Neural crest cell (in vitro differentiated cells): ENCODE data around the gene GASK1B. TPM values are rescaled to one million over a fixed set of nuclear protein-coding genes. Genes with fewer than 3 reads are reported as not detected.

Source experiments
- DNase-seq: peaks from one replicate; pipeline ENCODE4 v3.0.0; 2021; ENCODE audit warnings: low read depth, mixed read lengths, low spot score
- H3K27ac Mint-ChIP-seq: one replicate; pipeline ENCODE4 v1.8.0; 2021; ENCODE audit warnings: mild to moderate bottlenecking, mixed read lengths; ENCODE audit not compliant: unreplicated experiment
- H3K27me3 Mint-ChIP-seq: 2 replicates; pipeline ENCODE4 v1.8.0; 2021; ENCODE audit warnings: low read depth, mild to moderate bottlenecking, mixed read lengths
- H3K36me3 Mint-ChIP-seq: 2 replicates; pipeline ENCODE4 v1.8.0; 2021; ENCODE audit warnings: low read depth, mild to moderate bottlenecking, mixed read lengths
- H3K4me1 Mint-ChIP-seq: 2 replicates; pipeline ENCODE4 v1.8.0; 2021; ENCODE audit warnings: mixed read lengths
- H3K4me3 Mint-ChIP-seq: one replicate; pipeline ENCODE4 v1.8.0; 2021; ENCODE audit warnings: mild to moderate bottlenecking, mixed read lengths
- H3K9me3 Mint-ChIP-seq: 2 replicates; pipeline ENCODE4 v1.8.0; 2021; ENCODE audit warnings: mixed read lengths
- CTCF ChIP-seq: fragments of 200-600 bp; sonication (generic); conservative IDR thresholded peaks from 2 replicates; pipeline ENCODE4 v1.5.0; 2021; ENCODE audit warnings: antibody characterized with exemption, mild to moderate bottlenecking
- total RNA-seq: library from RNA; stranded (reverse); gene quantifications from 2 replicates; pipeline ENCODE4 v1.2.1, GENCODE V29; 2021

GASK1B gene
- total RNA-seq, 1 donor from 2014 or later = 8.8 TPM

GRCh38 chr4:158139086-158139485 is 33.7 kb downstream of the GASK1B start:
- peaks cover 9% of the 10 kb centered on the region for H3K4me1 Mint-ChIP-seq

GRCh38 chr4:158134222-158134621 is 38.6 kb downstream of the GASK1B start:
- Mint-ChIP-seq H3K27ac (no peak overlapping the region), H3K27me3 (no peaks in the 10 kb centered on the region), H3K36me3 (no peaks in the 10 kb centered on the region), H3K4me3 (no peak overlapping the region), H3K4me1 (peaks cover 9% of the 10 kb centered on the region), H3K9me3 (peaks cover 3% of the 10 kb centered on the region)
- DNase-seq = no peak
- no peak for TF ChIP-seq CTCF

More at GRCh38 chr4:158139086-158139485, 33.7 kb downstream of the GASK1B start:
- H3K27ac Mint-ChIP-seq = no peak overlapping the region
- H3K27me3 Mint-ChIP-seq = no peaks in the 10 kb centered on the region
- no peak for DNase-seq
- H3K9me3 Mint-ChIP-seq = no peaks in the 10 kb centered on the region
- H3K4me3 Mint-ChIP-seq = no peak overlapping the region
- TF ChIP-seq CTCF = no peak
- peaks cover 4% of the 10 kb centered on the region for H3K36me3 Mint-ChIP-seq

GRCh38 chr4:158133551-158133950 is 39.3 kb downstream of the GASK1B start:
- peaks cover 3% of the 10 kb centered on the region for H3K9me3 Mint-ChIP-seq
- no peak for DNase-seq
- no peaks in the 10 kb centered on the region for H3K27me3 Mint-ChIP-seq
- TF ChIP-seq CTCF = no peak
- peaks cover 6% of the 10 kb centered on the region for H3K4me1 Mint-ChIP-seq
- no peak overlapping the region for H3K27ac Mint-ChIP-seq
- H3K4me3 Mint-ChIP-seq = no peak overlapping the region
- no peaks in the 10 kb centered on the region for H3K36me3 Mint-ChIP-seq

GRCh38 chr4:158131027-158131426 is 41.8 kb downstream of the GASK1B start:
- peaks cover 3% of the 10 kb centered on the region for H3K9me3 Mint-ChIP-seq
- no peak for TF ChIP-seq CTCF
- H3K27me3 Mint-ChIP-seq = no peaks in the 10 kb centered on the region
- H3K4me1 Mint-ChIP-seq = no peaks in the 10 kb centered on the region
- no peak for DNase-seq
- no peak overlapping the region for H3K4me3 Mint-ChIP-seq
- H3K36me3 Mint-ChIP-seq = no peaks in the 10 kb centered on the region
- H3K27ac Mint-ChIP-seq = no peak overlapping the region

- Mint-ChIP-seq H3K4me1 (no peaks in the 10 kb centered on the region), H3K4me3 (no peak overlapping the region), H3K36me3 (no peaks in the 10 kb centered on the region), H3K9me3 (peaks cover 3% of the 10 kb centered on the region), H3K27ac (no peak overlapping the region), H3K27me3 (no peaks in the 10 kb centered on the region)
- TF ChIP-seq CTCF = no peak
- no peak for DNase-seq
These were observed 42.6 kb downstream of the GASK1B start for GRCh38 chr4:158130204-158130603.

- H3K27me3 Mint-ChIP-seq = no peaks in the 10 kb centered on the region
- no peaks in the 10 kb centered on the region for H3K36me3 Mint-ChIP-seq
- no peaks in the 10 kb centered on the region for H3K4me1 Mint-ChIP-seq
- H3K27ac Mint-ChIP-seq = no peak overlapping the region
- no peak overlapping the region for H3K4me3 Mint-ChIP-seq
- TF ChIP-seq CTCF = no peak
- no peak for DNase-seq
- peaks cover 3% of the 10 kb centered on the region for H3K9me3 Mint-ChIP-seq
These were observed 43.1 kb downstream of the GASK1B start for GRCh38 chr4:158129694-158130093.
